ENCODE measurements around the gene COG7. TPM values are rescaled to one million over a fixed set of nuclear protein-coding genes. Genes with fewer than 3 reads are reported as not detected.
"Not testable (repeated sequence)": the region's sequence is repeated elsewhere in the genome, so short reads cannot be mapped to it uniquely, and the experiment has no call there.

The COG7 gene
- total RNA-seq, 1 donor from 2014 or later: 21.4 TPM

DNA sequence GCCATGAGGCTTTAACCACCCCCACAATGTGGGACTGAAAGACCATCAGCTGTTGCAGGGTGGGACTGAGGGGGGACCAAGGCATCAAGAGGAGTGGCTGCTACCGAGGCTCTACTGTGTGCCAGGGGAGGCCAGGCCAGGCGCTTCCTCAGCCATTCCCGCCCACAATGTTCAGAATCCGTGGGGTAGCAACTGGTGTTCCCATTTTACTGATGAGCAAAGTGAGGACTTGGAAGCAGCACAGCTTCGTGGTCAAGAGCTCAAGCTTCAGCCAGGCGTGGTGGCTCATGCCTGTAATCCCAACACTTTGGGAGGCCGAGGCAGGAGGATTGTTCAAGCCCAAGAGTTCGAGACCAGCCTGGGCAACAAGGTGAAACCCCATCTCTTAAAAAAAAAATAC, 85.0 kb downstream of the COG7 start:
- intact Hi-C loops (cut with DNase I): no loop called here
- H3K4me3 ChIP-seq: no peak overlapping the region
- H3K4me1 ChIP-seq: no peaks in the 10 kb centered on the region
- H3K27ac ChIP-seq: no peak overlapping the region
- H3K36me3 ChIP-seq: no peaks in the 10 kb centered on the region
- no peaks in the 10 kb centered on the region for H3K9me3 ChIP-seq
- TF ChIP-seq, protein P1, sequence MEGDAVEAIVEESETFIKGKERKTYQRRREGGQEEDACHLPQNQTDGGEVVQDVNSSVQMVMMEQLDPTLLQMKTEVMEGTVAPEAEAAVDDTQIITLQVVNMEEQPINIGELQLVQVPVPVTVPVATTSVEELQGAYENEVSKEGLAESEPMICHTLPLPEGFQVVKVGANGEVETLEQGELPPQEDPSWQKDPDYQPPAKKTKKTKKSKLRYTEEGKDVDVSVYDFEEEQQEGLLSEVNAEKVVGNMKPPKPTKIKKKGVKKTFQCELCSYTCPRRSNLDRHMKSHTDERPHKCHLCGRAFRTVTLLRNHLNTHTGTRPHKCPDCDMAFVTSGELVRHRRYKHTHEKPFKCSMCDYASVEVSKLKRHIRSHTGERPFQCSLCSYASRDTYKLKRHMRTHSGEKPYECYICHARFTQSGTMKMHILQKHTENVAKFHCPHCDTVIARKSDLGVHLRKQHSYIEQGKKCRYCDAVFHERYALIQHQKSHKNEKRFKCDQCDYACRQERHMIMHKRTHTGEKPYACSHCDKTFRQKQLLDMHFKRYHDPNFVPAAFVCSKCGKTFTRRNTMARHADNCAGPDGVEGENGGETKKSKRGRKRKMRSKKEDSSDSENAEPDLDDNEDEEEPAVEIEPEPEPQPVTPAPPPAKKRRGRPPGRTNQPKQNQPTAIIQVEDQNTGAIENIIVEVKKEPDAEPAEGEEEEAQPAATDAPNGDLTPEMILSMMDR (IDR thresholded peaks at IDR 0.05): no peak
- no peak for TF ChIP-seq POLR2AphosphoS5 (IDR thresholded peaks at IDR 0.05; ENCODE audit: insufficient read depth in 1 of 2, low read depth in 1 of 2)
- TF ChIP-seq POLR2A (IDR thresholded peaks at IDR 0.05): no peak
- no peak for DNase-seq (ENCODE audit: extremely low spot score in 2 of 2)
- no peaks in the 10 kb centered on the region for H3K27me3 ChIP-seq

DNA sequence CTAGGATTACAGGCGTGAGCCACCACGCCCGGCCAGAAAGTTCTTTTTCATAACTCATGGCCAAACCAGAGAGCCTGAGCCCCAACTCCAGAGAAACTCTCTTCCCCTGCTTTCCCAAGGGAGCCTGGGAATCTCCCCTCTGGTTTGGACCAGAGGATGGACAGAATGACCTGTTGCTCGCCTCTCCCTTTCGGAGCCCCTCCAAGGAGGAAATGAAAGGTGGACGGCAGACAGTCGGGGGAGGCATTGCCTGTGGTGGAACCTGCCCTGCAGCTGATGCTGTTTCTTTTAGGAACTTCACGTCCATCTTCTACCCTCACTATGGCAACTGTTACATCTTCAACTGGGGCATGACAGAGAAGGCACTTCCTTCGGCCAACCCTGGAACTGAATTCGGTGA, 85.4 kb downstream of the COG7 start:
- TF ChIP-seq, protein P1 (IDR thresholded peaks at IDR 0.05): no peak
- no peak for TF ChIP-seq POLR2A (IDR thresholded peaks at IDR 0.05)
- H3K9me3 ChIP-seq: no peaks in the 10 kb centered on the region
- no peak for DNase-seq (ENCODE audit: extremely low spot score in 2 of 2)

DNA sequence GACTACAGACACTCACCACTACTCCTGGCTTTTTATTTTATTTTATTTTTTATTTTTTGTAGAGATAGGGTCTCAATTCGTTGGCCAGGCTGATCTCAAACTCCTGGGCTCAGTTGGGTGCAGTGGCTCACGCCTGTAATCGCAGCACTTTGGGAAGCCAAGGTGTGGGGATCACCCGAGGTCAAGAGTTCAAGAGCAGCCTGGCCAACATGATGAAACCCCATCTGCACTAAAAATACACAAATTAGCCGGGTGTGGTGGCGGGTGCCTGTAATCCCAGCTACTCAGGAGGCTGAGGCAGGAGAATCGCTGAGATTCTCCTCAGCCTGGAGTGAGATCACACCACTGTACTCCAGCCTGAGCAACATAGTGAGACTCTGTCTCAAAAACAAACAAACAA, 86.6 kb downstream of the COG7 start:
- DNase-seq (ENCODE audit: extremely low spot score in 2 of 2); H3K36me3 ChIP-seq; H3K27ac ChIP-seq; H3K9me3 ChIP-seq; H3K4me3 ChIP-seq; H3K4me1 ChIP-seq; H3K27me3 ChIP-seq; intact Hi-C loops (cut with DNase I): not testable (repeated sequence)

More for the DNA sequence above, 85.4 kb downstream of the COG7 start:
- intact Hi-C loops (cut with DNase I): no loop called here
- Histone ChIP-seq H3K4me1 (no peaks in the 10 kb centered on the region), H3K27ac (no peak overlapping the region), H3K27me3 (no peaks in the 10 kb centered on the region), H3K4me3 (no peak overlapping the region), H3K36me3 (no peaks in the 10 kb centered on the region)

DNA sequence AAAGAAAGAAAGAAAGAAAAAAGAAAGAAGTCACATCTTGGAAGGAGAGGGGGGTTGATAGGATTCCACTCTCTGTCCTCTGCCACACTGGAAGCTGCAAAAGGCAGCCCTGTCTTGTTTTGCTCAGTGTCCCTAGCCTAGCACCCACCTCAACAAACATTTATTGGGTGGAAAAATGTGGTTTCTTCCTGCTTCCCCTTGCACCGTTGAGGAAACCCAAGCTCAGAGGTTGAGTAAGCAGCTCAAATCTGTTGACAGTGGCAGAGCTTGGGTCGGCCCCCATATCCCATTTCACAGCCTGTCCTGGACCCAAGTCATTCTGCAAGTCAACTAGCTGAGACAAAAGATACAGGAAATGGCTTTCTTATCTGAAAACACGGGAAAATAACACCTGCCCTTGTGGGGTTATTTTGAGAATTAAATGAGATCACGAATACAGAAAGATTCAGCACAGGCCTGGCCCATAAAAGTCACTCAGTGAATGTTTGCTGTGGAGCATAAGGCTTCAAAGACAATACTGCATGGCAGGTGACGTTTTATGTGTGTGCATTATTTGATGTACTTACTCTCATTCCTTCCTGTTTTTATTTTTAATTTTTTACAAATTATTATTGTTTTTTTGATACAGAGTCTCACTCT, 87.3 kb downstream of the COG7 start:
- Histone ChIP-seq H3K9me3 (no peaks in the 10 kb centered on the region), H3K27ac (no peak overlapping the region), H3K4me1 (no peaks in the 10 kb centered on the region), H3K4me3 (no peak overlapping the region), H3K36me3 (no peaks in the 10 kb centered on the region), H3K27me3 (no peaks in the 10 kb centered on the region)
- intact Hi-C loops (cut with DNase I): no loop called here
- DNase-seq (ENCODE audit: extremely low spot score in 2 of 2): no peak
- TF ChIP-seq POLR2AphosphoS5 (IDR thresholded peaks at IDR 0.05; ENCODE audit: insufficient read depth in 1 of 2, low read depth in 1 of 2): peak in 1 of 2 donors; percentile 51
- no peak for TF ChIP-seq POLR2A (IDR thresholded peaks at IDR 0.05)

DNA sequence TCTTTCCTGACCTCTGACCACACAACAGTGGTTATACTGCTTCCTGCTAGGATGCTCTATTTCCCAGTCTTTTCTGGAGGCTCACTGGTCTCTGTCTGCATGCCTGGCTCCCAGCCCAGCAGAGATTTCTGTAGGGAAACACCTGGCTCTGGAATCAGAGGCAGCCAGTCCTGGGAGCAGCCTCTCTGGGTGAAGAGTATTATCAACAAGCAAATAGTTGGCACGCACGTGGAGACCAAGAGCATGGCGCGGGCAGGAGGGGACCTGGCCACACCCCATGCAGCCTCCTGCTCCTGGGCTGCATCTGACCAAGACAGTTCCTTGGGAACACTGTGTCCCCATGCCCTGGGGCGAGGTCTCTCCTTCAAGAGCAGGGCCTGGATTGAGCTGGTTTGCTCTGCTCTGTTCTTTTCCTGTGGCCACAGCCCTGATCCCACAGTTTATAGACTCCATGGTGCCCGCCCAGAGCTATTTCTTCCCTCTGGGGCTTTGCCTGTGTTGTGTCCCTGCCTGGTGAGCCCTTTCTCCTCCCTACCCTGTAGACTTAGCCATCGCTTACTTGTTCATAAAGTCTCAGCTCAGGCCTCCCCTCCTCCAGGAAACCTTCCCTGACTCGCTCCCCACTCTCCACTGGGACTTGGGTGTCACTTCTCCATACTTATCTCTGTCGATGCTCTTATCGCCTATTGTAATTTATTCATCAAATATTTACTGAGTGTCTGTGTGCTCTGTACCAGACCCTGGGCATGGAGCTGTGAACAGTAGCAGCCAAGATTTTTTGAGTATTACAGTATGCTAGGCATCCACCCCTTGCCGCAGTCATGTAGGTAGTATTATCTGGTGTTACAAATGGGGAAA, 90.3 kb downstream of the COG7 start:
- no peaks in the 10 kb centered on the region for H3K27me3 ChIP-seq
- no peaks in the 10 kb centered on the region for H3K4me1 ChIP-seq
- DNase-seq (ENCODE audit: extremely low spot score in 2 of 2): no peak
- TF ChIP-seq POLR2A (IDR thresholded peaks at IDR 0.05): no peak
- peak; percentile 57 to 77 for TF ChIP-seq POLR2AphosphoS5 (IDR thresholded peaks at IDR 0.05; ENCODE audit: insufficient read depth in 1 of 2, low read depth in 1 of 2)
- TF ChIP-seq, protein P1 (IDR thresholded peaks at IDR 0.05): no peak
- intact Hi-C loops (cut with DNase I): no loop called here
- H3K9me3 ChIP-seq: no peaks in the 10 kb centered on the region
- no peak overlapping the region for H3K4me3 ChIP-seq
- peak overlapping the region; percentile 45 for H3K27ac ChIP-seq
- H3K36me3 ChIP-seq: no peaks in the 10 kb centered on the region

Measured in vagina (tissue), 2 donors.